ENCODE data around the gene NGB. TPM values are rescaled to one million over a fixed set of nuclear protein-coding genes. Genes with fewer than 3 reads are reported as not detected.

The NGB gene
- total and polyA plus RNA-seq, 9 of the 15 experiments (the other 6 are each of a cell fraction or from before 2014, with no cell fraction given) = not detected

DNA sequence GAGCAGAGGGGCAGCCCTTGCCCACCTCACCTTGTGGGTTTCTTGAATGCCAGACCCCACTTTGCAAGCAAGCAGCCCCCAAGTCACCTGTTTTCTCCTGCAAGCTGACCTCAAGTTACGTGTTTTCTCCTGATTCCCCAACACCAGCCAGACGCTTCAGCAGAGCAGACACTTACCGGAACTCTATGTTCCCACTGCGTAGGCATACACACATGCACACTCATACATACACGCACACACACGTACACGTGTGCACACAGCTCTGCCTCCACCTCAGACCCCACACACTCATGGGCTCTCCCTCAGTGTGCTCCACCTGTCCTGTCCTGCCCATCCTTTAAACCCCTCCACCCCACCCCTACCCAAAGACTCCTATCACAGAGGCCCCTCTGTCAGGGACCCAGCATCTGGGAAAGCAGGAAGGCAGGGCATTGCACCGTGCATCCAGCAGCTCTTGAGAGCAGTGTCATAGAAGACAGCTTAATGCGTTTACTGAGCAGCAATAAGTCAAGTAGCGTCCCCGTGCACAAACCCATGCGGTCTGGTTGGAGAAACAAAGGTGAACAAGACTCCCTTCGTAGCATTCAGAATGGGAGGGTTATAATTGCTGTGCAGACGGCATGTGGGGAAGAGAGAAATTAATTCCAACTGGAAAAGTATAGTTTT, 45.0 kb downstream of the NGB start:
- 2% methylated on average over 14 of the region's 14 CpGs for WGBS (ENCODE audit: insufficient coverage, low coverage, missing lambda C conversion rate)
- Histone ChIP-seq H3K36me3 (ENCODE audit: control insufficient read depth, insufficient read depth, low read length) (no peaks in the 10 kb centered on the region), H3K27me3 (ENCODE audit: control insufficient read depth in 2 of 2, insufficient read depth in 2 of 2, low read length in 2 of 2) (peaks cover 3 to 23% of the 10 kb centered on the region in 2 experiments; a peak in 4 of 5 replicates), H3K9me3 (replicated peaks; ENCODE audit: control insufficient read depth, insufficient read depth, low read depth, low read length) (no peaks in the 10 kb centered on the region), H3K4me2 (ENCODE audit: insufficient read depth, low read length) (no peak overlapping the region), H2AFZ (ENCODE audit: low read depth, low read length) (no peak overlapping the region), H3K4me3 (no peak overlapping the region), H3K9me1 (ENCODE audit: control insufficient read depth, insufficient read depth, low read length) (no peaks in the 10 kb centered on the region), H3K79me2 (ENCODE audit: control insufficient read depth, insufficient read depth, low read length) (no peaks in the 10 kb centered on the region), H4K20me1 (replicated peaks; ENCODE audit: control insufficient read depth, insufficient read depth, low read length) (no peaks in the 10 kb centered on the region), H3K4me1 (replicated peaks in 1 of 2; ENCODE audit: control insufficient read depth in 2 of 2, insufficient read depth in 2 of 2, low read length in 2 of 2) (no peaks in the 10 kb centered on the region; a peak in 1 of 5 replicates), H3K9ac (ENCODE audit: insufficient read depth in 1 of 2, low read depth in 2 of 2, low read length in 2 of 2) (no peak overlapping the region), H3K27ac (ENCODE audit: extremely low read depth, low read depth, low read length) (no peak overlapping the region)
- ATAC-seq (no peak), DNase-seq (ENCODE audit: extremely low read depth in 1 of 4, low spot score in 3 of 4) (no peak), FAIRE-seq (no peak)
- ChIA-PET POLR2A (no interaction called here), CTCF (ENCODE audit: low intra/inter-chr PET ratio) (no interaction called here)
- BruUV-seq (replicated peaks) = no TSS peak
- in situ Hi-C loops (cut with MboI) (no loop called here), intact Hi-C loops (cut with micrococcal nuclease) (no loop called here)
- TF ChIP-seq KAT8 (IDR thresholded peaks at IDR 0.05; ENCODE audit: low read depth) (no peak), RBM17 (IDR thresholded peaks at IDR 0.05; ENCODE audit: borderline replicate concordance, low read depth, low read length) (no peak), EZH2 (IDR thresholded peaks at IDR 0.05; ENCODE audit: borderline replicate concordance, low read depth, low read length) (no peak), NR2C1 (IDR thresholded peaks at IDR 0.05) (no peak), NR2C1 (tag; IDR thresholded peaks at IDR 0.05) (no peak)
- TF ChIP-seq, protein P1, sequence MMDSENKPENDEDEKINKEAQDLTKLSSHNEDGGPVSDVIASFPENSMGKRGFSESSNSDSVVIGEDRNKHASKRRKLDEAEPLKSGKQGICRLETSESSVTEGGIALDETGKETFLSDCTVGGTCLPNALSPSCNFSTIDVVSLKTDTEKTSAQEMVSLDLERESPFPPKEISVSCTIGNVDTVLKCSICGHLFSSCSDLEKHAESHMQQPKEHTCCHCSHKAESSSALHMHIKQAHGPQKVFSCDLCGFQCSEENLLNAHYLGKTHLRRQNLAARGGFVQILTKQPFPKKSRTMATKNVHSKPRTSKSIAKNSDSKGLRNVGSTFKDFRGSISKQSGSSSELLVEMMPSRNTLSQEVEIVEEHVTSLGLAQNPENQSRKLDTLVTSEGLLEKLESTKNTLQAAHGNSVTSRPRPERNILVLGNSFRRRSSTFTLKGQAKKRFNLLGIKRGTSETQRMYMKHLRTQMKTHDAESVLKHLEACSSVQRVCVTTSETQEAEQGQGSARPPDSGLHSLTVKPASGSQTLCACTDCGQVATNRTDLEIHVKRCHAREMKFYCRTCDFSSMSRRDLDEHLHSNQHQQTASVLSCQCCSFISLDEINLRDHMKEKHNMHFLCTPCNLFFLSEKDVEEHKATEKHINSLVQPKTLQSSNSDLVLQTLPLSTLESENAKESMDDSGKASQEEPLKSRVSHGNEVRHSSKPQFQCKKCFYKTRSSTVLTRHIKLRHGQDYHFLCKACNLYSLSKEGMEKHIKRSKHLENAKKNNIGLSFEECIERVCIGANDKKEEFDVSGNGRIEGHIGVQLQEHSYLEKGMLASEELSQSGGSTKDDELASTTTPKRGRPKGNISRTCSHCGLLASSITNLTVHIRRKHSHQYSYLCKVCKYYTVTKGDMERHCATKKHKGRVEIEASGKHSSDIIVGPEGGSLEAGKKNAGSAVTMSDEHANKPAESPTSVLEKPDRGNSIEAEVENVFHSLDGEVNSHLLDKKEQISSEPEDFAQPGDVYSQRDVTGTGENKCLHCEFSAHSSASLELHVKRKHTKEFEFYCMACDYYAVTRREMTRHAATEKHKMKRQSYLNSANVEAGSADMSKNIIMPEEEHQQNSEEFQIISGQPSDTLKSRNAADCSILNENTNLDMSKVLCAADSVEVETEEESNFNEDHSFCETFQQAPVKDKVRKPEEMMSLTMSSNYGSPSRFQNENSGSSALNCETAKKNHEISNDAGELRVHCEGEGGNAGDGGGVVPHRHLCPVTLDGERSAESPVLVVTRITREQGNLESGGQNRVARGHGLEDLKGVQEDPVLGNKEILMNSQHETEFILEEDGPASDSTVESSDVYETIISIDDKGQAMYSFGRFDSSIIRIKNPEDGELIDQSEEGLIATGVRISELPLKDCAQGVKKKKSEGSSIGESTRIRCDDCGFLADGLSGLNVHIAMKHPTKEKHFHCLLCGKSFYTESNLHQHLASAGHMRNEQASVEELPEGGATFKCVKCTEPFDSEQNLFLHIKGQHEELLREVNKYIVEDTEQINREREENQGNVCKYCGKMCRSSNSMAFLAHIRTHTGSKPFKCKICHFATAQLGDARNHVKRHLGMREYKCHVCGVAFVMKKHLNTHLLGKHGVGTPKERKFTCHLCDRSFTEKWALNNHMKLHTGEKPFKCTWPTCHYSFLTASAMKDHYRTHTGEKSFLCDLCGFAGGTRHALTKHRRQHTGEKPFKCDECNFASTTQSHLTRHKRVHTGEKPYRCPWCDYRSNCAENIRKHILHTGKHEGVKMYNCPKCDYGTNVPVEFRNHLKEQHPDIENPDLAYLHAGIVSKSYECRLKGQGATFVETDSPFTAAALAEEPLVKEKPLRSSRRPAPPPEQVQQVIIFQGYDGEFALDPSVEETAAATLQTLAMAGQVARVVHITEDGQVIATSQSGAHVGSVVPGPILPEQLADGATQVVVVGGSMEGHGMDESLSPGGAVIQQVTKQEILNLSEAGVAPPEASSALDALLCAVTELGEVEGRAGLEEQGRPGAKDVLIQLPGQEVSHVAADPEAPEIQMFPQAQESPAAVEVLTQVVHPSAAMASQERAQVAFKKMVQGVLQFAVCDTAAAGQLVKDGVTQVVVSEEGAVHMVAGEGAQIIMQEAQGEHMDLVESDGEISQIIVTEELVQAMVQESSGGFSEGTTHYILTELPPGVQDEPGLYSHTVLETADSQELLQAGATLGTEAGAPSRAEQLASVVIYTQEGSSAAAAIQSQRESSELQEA (IDR thresholded peaks at IDR 0.05; ENCODE audit: low read depth) = no peak
- TF ChIP-seq, protein P2, sequence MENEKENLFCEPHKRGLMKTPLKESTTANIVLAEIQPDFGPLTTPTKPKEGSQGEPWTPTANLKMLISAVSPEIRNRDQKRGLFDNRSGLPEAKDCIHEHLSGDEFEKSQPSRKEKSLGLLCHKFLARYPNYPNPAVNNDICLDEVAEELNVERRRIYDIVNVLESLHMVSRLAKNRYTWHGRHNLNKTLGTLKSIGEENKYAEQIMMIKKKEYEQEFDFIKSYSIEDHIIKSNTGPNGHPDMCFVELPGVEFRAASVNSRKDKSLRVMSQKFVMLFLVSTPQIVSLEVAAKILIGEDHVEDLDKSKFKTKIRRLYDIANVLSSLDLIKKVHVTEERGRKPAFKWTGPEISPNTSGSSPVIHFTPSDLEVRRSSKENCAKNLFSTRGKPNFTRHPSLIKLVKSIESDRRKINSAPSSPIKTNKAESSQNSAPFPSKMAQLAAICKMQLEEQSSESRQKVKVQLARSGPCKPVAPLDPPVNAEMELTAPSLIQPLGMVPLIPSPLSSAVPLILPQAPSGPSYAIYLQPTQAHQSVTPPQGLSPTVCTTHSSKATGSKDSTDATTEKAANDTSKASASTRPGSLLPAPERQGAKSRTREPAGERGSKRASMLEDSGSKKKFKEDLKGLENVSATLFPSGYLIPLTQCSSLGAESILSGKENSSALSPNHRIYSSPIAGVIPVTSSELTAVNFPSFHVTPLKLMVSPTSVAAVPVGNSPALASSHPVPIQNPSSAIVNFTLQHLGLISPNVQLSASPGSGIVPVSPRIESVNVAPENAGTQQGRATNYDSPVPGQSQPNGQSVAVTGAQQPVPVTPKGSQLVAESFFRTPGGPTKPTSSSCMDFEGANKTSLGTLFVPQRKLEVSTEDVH (IDR thresholded peaks at IDR 0.05; ENCODE audit: low read depth, partially characterized antibody) = no peak
- TF ChIP-seq, protein P3, sequence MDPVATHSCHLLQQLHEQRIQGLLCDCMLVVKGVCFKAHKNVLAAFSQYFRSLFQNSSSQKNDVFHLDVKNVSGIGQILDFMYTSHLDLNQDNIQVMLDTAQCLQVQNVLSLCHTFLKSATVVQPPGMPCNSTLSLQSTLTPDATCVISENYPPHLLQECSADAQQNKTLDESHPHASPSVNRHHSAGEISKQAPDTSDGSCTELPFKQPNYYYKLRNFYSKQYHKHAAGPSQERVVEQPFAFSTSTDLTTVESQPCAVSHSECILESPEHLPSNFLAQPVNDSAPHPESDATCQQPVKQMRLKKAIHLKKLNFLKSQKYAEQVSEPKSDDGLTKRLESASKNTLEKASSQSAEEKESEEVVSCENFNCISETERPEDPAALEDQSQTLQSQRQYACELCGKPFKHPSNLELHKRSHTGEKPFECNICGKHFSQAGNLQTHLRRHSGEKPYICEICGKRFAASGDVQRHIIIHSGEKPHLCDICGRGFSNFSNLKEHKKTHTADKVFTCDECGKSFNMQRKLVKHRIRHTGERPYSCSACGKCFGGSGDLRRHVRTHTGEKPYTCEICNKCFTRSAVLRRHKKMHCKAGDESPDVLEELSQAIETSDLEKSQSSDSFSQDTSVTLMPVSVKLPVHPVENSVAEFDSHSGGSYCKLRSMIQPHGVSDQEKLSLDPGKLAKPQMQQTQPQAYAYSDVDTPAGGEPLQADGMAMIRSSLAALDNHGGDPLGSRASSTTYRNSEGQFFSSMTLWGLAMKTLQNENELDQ (CRISPR knock-in tag; IDR thresholded peaks at IDR 0.05; ENCODE audit: borderline replicate concordance) = no peak
